ENCODE measurements around the gene UCK1.

The UCK1 gene

GRCh38 chr9:131546336-131547084, 15.4 kb upstream of the UCK1 start:
- TF ChIP-seq, protein P1, sequence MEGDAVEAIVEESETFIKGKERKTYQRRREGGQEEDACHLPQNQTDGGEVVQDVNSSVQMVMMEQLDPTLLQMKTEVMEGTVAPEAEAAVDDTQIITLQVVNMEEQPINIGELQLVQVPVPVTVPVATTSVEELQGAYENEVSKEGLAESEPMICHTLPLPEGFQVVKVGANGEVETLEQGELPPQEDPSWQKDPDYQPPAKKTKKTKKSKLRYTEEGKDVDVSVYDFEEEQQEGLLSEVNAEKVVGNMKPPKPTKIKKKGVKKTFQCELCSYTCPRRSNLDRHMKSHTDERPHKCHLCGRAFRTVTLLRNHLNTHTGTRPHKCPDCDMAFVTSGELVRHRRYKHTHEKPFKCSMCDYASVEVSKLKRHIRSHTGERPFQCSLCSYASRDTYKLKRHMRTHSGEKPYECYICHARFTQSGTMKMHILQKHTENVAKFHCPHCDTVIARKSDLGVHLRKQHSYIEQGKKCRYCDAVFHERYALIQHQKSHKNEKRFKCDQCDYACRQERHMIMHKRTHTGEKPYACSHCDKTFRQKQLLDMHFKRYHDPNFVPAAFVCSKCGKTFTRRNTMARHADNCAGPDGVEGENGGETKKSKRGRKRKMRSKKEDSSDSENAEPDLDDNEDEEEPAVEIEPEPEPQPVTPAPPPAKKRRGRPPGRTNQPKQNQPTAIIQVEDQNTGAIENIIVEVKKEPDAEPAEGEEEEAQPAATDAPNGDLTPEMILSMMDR (conservative IDR thresholded peaks at IDR 0.05) = no peak
- no peak for TF ChIP-seq ZFX (IDR thresholded peaks at IDR 0.05)
- H3K27ac ChIP-seq = peak overlapping the region; percentile 60; the same call in 1 of the 2 replicates

- H3K27ac ChIP-seq = peak overlapping the region; percentile 60; the same call in 1 of the 2 replicates
- no peak for TF ChIP-seq ZFX (IDR thresholded peaks at IDR 0.05)
- TF ChIP-seq, protein P1 (conservative IDR thresholded peaks at IDR 0.05) = no peak
Observed at GRCh38 chr9:131545786-131546335, 14.8 kb upstream of the UCK1 start.

DNA sequence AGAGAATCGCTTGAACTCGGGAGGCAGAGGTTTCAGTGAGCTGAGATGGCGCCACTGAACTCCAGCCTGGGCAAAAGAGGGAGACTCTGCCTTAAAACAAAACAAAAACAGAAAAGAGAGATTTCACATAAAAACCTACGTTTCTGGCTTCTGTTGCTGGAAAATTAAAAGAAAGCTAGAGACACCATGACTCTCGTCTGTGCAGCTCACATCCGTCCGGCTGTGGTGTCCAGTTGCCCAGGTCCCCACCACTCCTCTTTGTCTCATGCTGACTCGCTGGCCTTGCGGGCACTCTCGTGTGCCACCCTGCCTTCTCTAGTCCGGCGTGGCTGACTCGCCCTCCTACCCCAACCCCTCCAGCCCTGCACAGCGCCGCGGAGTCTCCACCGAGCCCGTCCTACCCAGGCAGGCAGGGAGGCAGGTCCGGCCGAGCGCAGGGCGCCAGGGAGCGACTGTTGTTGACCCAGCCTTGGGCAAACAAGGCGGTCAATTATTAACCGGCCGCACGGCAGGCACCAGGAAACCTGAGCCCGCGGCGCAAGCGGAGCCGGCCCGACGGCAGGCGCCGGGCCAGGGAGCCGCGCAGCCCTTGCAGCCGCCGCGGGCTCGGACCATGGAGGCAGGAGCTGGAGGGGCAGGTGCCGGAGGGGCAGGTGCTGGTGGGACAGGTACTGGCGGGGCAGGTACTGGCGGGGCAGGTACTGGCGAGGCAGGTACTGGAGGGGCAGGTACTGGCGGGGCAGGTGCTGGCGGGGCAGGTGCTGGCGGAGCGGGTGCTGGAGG, 14.1 kb upstream of the UCK1 start, which contains the start of gene PRRT1B:
TSS of gene PRRT1B (plus strand) at position 521 of the 783 bp plus-strand sequence. CDS start at position 614, 93 bp downstream.
- TF ChIP-seq, protein P1 (conservative IDR thresholded peaks at IDR 0.05) = no peak
- H3K27ac ChIP-seq = peak within 1 kb of the TSS; percentile 60

DNA sequence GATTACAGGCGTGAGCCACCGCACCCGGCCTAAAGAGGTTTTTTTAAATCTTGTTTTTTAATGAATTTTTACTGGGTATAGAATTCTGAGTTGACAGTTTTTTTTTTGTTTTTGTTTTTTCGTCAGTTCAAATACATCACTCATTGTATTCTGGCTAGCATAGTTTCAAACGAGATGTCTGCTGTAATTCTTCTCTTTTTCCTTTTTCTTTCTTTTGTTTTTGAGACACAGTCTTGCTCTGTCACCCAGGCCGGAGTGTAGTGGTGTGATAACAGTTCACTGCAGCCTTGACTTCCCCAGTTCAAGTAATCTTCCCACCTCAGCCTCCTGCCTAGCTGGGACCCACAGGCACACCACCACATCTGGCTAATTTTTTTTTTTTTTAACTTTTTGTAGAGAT, 12.1 kb upstream of the UCK1 start:
- TF ChIP-seq, protein P1 (conservative IDR thresholded peaks at IDR 0.05) = no peak
- TF ChIP-seq ZFX (IDR thresholded peaks at IDR 0.05) = no peak
- H3K27ac ChIP-seq = no peak overlapping the region

DNA sequence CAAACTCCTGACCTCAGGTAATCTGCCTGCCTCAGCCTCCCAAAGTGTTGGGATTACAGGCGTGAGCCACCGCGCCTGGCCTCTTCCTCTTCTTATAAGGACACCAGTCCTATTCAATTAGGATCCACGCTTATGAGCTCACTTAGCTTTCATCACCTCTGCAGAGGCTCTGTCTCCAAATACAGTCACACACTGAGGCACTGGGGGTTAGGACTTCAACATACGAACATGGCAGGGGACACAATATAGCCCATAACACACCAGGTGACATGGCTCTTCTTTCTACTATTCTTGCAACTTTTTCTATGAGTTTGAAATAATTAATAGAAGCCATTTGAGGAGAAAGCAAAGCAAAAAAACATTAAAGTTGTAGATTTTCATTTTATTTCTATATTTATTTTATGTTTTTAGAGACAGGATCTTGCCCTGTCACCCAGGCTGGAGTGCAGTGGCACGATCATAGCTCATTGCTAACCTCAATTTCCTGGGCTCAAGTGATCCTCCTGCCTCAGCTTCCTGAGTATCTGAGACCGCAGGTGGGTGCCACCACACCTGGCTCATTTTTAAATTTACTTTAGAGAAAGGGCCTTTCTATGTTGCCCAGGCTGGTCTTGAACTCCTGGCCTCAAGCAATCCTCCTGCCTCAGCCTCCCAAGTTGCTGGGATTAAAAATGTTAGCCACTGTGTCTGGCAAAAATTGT, 8.3 kb upstream of the UCK1 start:
- H3K27ac ChIP-seq = no peak overlapping the region
- TF ChIP-seq ZFX (IDR thresholded peaks at IDR 0.05) = no peak
- TF ChIP-seq, protein P1 (conservative IDR thresholded peaks at IDR 0.05) = no peak

- TF ChIP-seq ZFX (IDR thresholded peaks at IDR 0.05) = no peak
- TF ChIP-seq, protein P1 (conservative IDR thresholded peaks at IDR 0.05) = no peak
Observed at GRCh38 chr9:131537946-131538345, 6.9 kb upstream of the UCK1 start.

More at GRCh38 chr9:131537946-131538345, 6.9 kb upstream of the UCK1 start:
- no peak overlapping the region for H3K27ac ChIP-seq
